ENCODE data around the gene OPTC.

Gene OPTC

DNA sequence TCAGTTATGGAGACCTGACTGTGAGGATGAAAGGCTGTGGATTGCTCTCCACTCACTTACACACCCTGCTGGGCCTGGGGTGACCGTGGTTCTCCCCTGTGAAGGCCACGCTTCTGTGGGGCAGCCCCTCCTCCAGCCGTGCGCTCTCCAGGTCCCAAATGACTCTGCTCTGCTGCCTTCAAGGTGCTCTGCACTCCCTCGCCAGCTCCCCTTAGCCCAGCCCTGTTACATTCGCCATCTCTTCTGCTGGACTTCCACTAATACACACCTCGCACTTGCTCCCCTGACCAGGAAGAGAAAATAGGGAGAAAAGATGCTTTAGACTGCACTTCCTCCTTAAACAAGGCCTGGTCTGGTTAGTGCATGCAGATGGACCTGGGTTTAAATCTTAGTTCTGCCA is 24.6 kb downstream of the OPTC start:
- no peak for DNase-seq

GRCh38 chr1:203519053-203519840 is 25.3 kb downstream of the OPTC start:
- DNase-seq, result no peak

GRCh38 chr1:203519896-203520295 is 25.9 kb downstream of the OPTC start:
- no peak for DNase-seq

GRCh38 chr1:203520315-203520714 is 26.4 kb downstream of the OPTC start:
- peak; percentile 75 for DNase-seq

GRCh38 chr1:203521074-203521794 is 27.3 kb downstream of the OPTC start:
- DNase-seq, result no peak

DNA sequence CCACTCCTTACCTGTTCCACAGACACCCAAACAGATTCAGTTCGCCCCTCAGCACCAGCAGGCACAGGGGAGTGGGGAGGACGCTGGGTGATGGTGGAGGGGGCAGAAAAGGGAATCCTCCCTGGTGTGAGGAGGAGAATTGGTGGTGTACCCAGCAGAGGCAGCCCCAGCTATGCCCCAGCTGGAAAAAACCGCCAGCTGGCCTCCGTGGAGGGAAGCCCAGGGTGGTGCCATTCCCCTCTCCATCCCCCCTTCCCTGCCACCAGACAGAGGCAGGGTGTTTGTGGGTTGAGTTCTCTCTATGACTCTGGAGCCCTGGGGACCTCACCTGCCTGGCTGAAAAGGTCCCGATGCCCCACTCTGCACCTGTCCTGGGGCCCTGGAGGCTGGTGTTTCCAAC is 27.9 kb downstream of the OPTC start:
- DNase-seq, result no peak

DNA sequence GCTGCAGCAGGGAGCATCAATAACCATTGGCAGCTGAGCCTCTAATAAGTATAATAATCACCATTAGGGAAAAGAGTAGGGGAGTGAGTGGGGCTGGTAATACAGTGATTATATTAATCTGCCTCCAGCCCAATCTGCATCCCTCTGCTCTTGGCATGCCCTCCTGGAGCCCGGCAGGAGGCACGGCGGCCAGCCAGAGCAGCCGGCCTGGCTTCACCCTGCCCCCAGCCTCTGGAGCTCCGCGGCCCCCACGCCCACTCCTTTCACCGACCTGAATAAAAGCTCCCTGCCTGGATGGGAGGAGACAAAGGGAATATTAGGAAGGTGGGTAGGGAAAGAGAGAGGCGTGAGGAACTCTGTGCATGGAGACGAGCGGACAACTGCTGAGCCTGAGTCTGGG is 28.3 kb downstream of the OPTC start:
- no peak for DNase-seq

- DNase-seq, result no peak
These were observed 29.7 kb downstream of the OPTC start for GRCh38 chr1:203523667-203524066.

- DNase-seq, result no peak
These were observed 30.2 kb downstream of the OPTC start for GRCh38 chr1:203524152-203524551.

GRCh38 chr1:203524824-203525223 is 30.9 kb downstream of the OPTC start:
- DNase-seq, result no peak

DNA sequence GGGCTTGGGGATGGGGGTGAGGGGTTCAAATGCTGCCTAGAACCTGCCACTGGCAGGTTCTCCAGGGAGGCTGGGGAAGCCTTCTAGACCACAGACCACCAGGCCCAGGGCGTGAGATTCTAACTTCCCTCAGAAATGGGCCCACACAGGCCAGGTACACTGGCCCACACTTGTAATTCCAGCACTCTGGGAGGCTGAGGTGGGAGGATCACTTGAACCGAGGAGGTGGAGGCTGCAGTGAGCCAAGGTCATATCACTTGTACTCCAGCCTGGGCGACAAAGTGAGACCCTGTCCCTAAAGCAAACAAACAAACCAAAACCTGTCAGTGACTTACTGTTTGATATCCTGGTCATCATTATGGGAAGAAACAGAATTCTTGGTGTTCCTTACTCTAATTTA is 31.7 kb downstream of the OPTC start:
- DNase-seq, result no peak

DNA sequence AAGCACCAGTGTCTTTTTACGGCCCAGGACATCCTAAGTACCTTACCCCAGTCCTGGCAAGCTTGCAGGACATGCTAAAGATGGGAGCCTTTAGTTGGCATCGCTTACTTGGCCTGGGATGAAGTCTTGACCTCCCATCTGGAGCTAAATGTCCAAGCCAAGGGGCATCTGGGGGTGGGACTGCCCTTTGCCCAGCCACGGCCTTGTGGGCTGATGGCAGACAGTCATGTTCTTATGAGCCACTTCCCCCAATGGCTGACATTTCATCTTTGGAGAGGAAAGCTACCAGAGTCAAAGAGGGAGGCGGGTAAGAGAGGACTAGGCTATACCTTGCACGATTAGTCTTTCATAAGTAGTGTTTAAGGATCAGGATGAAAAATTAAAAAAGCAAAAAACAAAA is 32.2 kb downstream of the OPTC start:
- no peak for DNase-seq

DNA sequence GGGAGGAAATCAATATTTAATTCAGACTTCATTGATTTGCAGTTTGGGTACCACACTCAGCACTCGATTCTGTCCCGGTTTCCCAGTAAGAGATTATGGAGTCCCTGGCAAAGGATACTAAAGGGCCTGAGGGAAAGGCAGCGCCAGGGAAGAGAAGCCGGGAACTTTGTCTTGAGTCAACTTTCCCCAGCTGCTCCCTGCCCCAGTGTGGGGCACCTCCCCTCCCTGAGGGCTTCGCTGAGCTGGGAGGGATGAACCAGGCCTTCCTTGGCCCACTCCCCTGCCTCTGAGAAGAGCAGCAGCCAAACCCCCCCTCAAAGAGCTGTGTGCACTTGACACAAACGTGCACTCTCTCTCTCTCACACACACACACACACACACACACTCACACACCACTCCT is 32.6 kb downstream of the OPTC start:
- DNase-seq, result no peak

GRCh38 chr1:203527013-203527412 is 33.1 kb downstream of the OPTC start:
- no peak for DNase-seq

- no peak for DNase-seq
These were observed 34.1 kb downstream of the OPTC start for GRCh38 chr1:203528063-203528462.

GRCh38 chr1:203528976-203529835 is 35.3 kb downstream of the OPTC start:
- DNase-seq, result no peak

- DNase-seq, result no peak
These were observed 37.1 kb downstream of the OPTC start for GRCh38 chr1:203531063-203531462.

- DNase-seq, result no peak
These were observed 40.1 kb downstream of the OPTC start for GRCh38 chr1:203534012-203534411.

GRCh38 chr1:203534526-203534925 is 40.6 kb downstream of the OPTC start:
- DNase-seq, result peak; percentile 99

- peak; percentile 47 for DNase-seq
These were observed 42.6 kb downstream of the OPTC start for GRCh38 chr1:203536575-203536974.

DNA sequence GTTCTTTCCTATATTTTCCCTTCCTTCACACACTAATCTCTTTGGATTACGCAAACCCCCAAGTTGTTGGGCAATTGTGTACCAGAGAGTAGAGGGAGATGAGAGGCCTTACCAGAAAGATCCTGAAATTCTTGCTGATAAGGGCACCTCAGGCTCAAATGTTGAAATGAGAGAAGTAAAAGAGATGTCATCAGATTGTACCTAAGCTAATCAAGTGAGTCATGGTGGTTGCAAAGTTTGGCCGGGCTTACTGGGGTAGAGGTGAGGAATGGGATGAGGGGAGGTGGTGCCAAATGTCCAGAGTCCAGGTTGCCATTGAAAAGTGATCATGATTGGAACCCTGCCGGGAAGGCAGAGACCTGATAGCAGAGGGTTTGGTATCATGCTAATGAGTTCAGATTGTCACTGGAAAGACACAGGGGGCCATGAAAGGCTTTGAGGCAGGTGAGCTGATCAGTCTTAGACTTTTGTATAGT is 43.1 kb downstream of the OPTC start:
- DNase-seq, result peak; percentile 71

GRCh38 chr1:203537806-203538464 is 44.0 kb downstream of the OPTC start:
- peak; percentile 63 for DNase-seq

DNA sequence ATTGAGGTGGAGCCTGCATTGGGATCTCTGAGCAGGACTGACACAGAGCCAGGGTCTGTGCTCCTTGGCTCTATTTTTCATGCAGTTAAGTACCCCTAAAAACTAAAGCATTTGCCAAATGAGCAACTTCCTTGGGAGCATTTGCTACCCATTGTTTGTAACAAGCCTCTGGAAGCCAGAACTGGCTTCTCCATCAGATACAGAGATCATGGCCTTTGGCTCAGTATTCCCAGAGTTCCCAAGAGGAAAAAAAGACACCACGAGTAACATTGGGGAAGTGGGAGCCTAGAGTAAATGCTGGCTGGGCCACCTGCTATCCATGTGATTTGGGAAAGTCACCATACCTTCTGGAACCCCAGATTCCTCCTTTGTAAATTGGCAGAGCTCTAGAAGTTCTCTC is 44.8 kb downstream of the OPTC start:
- no peak for DNase-seq

Data from fibroblast of skin of right biceps (primary cell).